Fibroblast of lung (primary cell): Measurements from ENCODE around the gene DDR1. TPM values are rescaled to one million over a fixed set of nuclear protein-coding genes. Genes with fewer than 3 reads are reported as not detected.

ENCODE experiments used
- DNase-seq, 2 donors: peaks; one replicate each; pipeline versions ENCODE4 v3.0.0 to v3.0.0-alpha.2; 2010; ENCODE audit warnings: low read depth in 2 of 2
- H2AFZ ChIP-seq: 2 replicates; pipeline ENCODE4 v1.5.1; 2012; ENCODE audit warnings: low read length, control low read depth, inconsistent platforms
- H3K27ac ChIP-seq: 2 replicates; pipeline ENCODE4 v1.5.1; 2011; ENCODE audit warnings: low read length, control low read depth; ENCODE audit not compliant: insufficient read depth
- H3K27me3 ChIP-seq: 2 replicates; pipeline ENCODE4 v1.5.1; 2011; ENCODE audit warnings: mild to moderate bottlenecking, low read length; ENCODE audit not compliant: control insufficient read depth, insufficient read depth
- H3K36me3 ChIP-seq: 2 replicates; pipeline ENCODE4 v1.5.1; 2011; ENCODE audit warnings: low read length; ENCODE audit not compliant: control insufficient read depth, insufficient read depth
- H3K4me1 ChIP-seq: 2 replicates; pipeline ENCODE4 v1.5.1; 2011; ENCODE audit warnings: low read length; ENCODE audit not compliant: control insufficient read depth, insufficient read depth; ENCODE audit errors: extremely low read depth
- H3K4me2 ChIP-seq: 2 replicates; pipeline ENCODE4 v1.5.1; 2011; ENCODE audit warnings: low read length, control low read depth; ENCODE audit not compliant: insufficient read depth; ENCODE audit errors: extremely low read depth
- H3K4me3 ChIP-seq, 4 experiments: fragments of 200-600 bp in 1 of 4; sonication (generic) in 1 of 4; replicated peaks in 1 of 4; 2 replicates each; pipeline ENCODE4 v1.5.1; 2011 to 2016; ENCODE audit warnings: low read length in 4 of 4, low read depth in 3 of 4, mild to moderate bottlenecking in 3 of 4, control low read depth in 2 of 4, inconsistent platforms in 1 of 4, mixed read lengths in 1 of 4; ENCODE audit not compliant: insufficient read depth in 1 of 4; ENCODE audit errors: control extremely low read depth in 1 of 4
- H3K79me2 ChIP-seq: 2 replicates; pipeline ENCODE4 v1.5.1; 2012; ENCODE audit warnings: mild to moderate bottlenecking, low read length, inconsistent platforms; ENCODE audit not compliant: control insufficient read depth, insufficient read depth
- H3K9ac ChIP-seq: 2 replicates; pipeline ENCODE4 v1.5.1; 2011; ENCODE audit warnings: mild to moderate bottlenecking, low read length, control low read depth; ENCODE audit not compliant: insufficient read depth
- H3K9me3 ChIP-seq: 2 replicates; pipeline ENCODE4 v1.5.1; 2012; ENCODE audit warnings: low read depth, low read length; ENCODE audit not compliant: control insufficient read depth, insufficient read depth
- H4K20me1 ChIP-seq: 2 replicates; pipeline ENCODE4 v1.5.1; 2011; ENCODE audit warnings: low read length; ENCODE audit not compliant: control insufficient read depth, insufficient read depth; ENCODE audit errors: extremely low read depth
- EZH2 ChIP-seq: IDR thresholded peaks from 2 replicates; pipeline ENCODE4 v1.5.1; 2012; ENCODE audit warnings: low read length, control low read depth, mild to moderate bottlenecking; ENCODE audit errors: missing control alignments
- polyA minus RNA-seq: library from RNA; depleted of rRNA, polyadenylated mRNA; stranded (reverse); fragments of >200 nt; gene quantifications from 2 replicates; pipeline ENCODE4 v1.2.3, GENCODE V29; 2011; ENCODE audit warnings: low replicate concordance
- polyA plus RNA-seq, 2 donors: library from polyadenylated mRNA; depleted of rRNA in 1 of 2; stranded (reverse) in 1 of 2; unstranded in 1 of 2; fragments of >200 nt; gene quantifications; 2 replicates each; pipeline ENCODE4 v1.2.1, GENCODE V29; 2011 to 2012; ENCODE audit warnings: missing spikeins in 1 of 2
- total RNA-seq: library from RNA; depleted of rRNA; stranded (reverse); fragments of >200 nt; gene quantifications from 2 replicates; pipeline ENCODE4 v1.2.1, GENCODE V29; 2014
- TF ChIP-seq, protein P1 (sequence below), 2 donors: IDR thresholded peaks in 1 of 2; conservative IDR thresholded peaks in 1 of 2; 1 replicate in 1 of 2; 2 replicates in 1 of 2; pipeline ENCODE4 v1.5.1; 2011 to 2012; ENCODE audit warnings: low read length in 2 of 2, control low read depth in 1 of 2, inconsistent platforms in 1 of 2, low read depth in 1 of 2, mild to moderate bottlenecking in 1 of 2

Gene DDR1
- total RNA-seq (16.7 and 17.5 TPM in 2 replicates), polyA plus RNA-seq (6.2 and 10.9 TPM in 2 replicates), polyA minus RNA-seq (14.7 and 61.1 TPM in 2 replicates)
- polyA plus RNA-seq (2012) = 10.7 and 18.4 TPM in 2 replicates

DNA sequence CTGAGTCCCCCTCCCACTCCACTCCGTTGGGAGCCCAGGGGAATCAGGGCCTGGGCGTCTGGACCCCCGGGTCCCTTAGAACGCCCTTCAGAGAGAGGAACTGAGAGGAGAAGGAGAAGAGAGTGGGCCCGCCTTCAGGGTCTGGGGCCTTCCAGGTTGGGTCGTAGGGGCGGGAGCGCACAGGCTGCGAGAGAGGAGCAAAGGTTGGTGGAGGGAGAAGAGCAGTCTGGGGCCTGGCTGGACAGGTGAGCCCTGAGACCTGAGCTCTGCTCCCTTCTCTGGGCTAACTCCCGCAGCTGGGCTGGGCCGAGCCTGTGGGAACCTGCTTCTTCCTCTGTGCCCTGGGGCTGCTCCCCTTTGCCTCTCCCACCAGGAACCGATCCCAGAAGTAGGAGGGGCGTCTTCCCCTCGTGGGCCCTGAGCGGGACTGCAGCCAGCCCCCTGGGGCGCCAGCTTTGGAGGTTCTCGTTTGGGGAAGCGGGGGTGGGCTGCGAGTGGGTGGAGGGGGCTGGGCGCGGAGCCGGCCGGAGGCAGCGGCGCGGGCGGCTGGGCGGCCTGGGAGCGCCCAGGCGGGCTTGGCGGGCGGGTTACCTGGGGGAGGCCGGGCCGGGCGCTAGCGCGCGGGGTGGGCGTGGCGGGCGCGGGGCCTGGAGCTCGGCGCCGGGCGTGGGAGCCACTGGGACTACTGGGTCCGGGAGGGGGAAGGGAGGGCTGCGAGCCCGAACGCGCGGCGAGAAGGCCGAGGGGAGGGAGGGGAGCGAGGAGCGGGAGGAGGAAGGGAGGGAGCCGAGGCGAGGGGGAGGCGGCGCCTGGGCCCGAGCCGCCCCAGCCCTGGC, at the start of gene DDR1:
DDR1 (plus strand) TSS at position 835 of the 836 bp plus-strand sequence. CDS start 4,211 bp downstream, outside the sequence.
- H3K27ac ChIP-seq = no peak within 1 kb of the TSS
- no peak for TF ChIP-seq EZH2
- TF ChIP-seq, protein P1, sequence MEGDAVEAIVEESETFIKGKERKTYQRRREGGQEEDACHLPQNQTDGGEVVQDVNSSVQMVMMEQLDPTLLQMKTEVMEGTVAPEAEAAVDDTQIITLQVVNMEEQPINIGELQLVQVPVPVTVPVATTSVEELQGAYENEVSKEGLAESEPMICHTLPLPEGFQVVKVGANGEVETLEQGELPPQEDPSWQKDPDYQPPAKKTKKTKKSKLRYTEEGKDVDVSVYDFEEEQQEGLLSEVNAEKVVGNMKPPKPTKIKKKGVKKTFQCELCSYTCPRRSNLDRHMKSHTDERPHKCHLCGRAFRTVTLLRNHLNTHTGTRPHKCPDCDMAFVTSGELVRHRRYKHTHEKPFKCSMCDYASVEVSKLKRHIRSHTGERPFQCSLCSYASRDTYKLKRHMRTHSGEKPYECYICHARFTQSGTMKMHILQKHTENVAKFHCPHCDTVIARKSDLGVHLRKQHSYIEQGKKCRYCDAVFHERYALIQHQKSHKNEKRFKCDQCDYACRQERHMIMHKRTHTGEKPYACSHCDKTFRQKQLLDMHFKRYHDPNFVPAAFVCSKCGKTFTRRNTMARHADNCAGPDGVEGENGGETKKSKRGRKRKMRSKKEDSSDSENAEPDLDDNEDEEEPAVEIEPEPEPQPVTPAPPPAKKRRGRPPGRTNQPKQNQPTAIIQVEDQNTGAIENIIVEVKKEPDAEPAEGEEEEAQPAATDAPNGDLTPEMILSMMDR (conservative IDR thresholded peaks at IDR 0.05 in 1 of 2, IDR thresholded peaks at IDR 0.05 in 1 of 2; ENCODE audit: low read depth in 1 of 2, low read length in 2 of 2) = no peak
- H3K27me3 ChIP-seq = no peaks in the 10 kb centered on the region

DNA sequence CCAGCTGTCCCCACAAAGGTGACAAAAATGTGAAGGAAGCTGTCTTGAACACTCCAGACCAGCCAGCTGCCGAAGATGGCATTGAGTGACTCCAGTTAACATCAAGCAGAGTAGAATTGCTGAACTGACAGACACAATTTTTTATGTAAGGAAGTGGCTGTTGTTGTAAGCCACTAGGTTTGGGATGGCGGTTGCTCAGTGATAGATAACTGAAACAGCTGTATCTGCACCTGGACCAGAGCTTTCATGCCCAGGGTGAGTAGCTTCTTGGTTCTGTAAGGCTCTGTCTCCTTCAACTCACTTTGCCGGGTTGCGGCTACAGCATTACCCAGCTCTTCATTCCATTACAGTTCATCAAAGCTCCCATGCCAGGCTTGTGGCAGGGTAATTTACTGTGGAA, 49.7 kb upstream of the DDR1 start:
- Histone ChIP-seq H3K27me3 (no peaks in the 10 kb centered on the region), H2AFZ (no peak overlapping the region), H3K36me3 (no peaks in the 10 kb centered on the region), H3K4me2 (no peak overlapping the region), H3K4me1 (no peaks in the 10 kb centered on the region), H3K4me3 (no peak overlapping the region), H4K20me1 (no peaks in the 10 kb centered on the region), H3K9me3 (no peaks in the 10 kb centered on the region), H3K79me2 (no peaks in the 10 kb centered on the region), H3K9ac (no peak overlapping the region), H3K27ac (no peak overlapping the region)
- TF ChIP-seq, protein P1 (conservative IDR thresholded peaks at IDR 0.05 in 1 of 2, IDR thresholded peaks at IDR 0.05 in 1 of 2; ENCODE audit: low read depth in 1 of 2, low read length in 2 of 2) = no peak
- no peak for TF ChIP-seq EZH2
- no peak for DNase-seq

More for the DNA sequence above, at the start of gene DDR1:
- H3K4me3 ChIP-seq = peak within 1 kb of the TSS; percentile 44 to 81 (median 60)
- no peaks in the 10 kb centered on the region for H3K36me3 ChIP-seq
- peaks cover 23% of the 10 kb centered on the region for H3K4me1 ChIP-seq
- no peaks in the 10 kb centered on the region for H4K20me1 ChIP-seq
- peak; percentile 60 to 64 for DNase-seq
- no peaks in the 10 kb centered on the region for H3K79me2 ChIP-seq
- no peaks in the 10 kb centered on the region for H3K9me3 ChIP-seq
- peak within 1 kb of the TSS; percentile 83 for H3K4me2 ChIP-seq
- peak within 1 kb of the TSS; percentile 57 for H3K9ac ChIP-seq
- peak within 1 kb of the TSS; percentile 19 for H2AFZ ChIP-seq

DNA sequence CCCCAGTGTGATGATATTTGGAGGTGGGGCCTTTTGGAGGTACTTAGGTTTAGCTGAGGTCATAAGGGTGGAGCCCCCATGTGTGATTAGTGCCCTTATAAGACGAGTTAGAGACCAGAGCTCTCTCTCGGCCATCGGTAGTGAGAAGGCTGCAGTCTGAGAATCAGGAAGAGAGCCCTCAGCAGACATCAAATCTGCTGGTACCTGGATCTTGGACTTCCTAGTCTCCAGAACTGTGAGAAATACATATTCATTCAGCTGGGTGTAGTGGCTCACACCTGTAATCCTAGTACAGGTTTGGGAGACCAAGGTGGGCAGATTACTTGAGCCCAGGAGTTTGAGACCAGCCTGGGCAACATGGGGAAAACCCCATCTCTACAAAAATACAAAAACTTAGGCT, 48.7 kb upstream of the DDR1 start:
- no peaks in the 10 kb centered on the region for H4K20me1 ChIP-seq
- no peak for DNase-seq
- no peak overlapping the region for H3K27ac ChIP-seq
- H3K4me1 ChIP-seq = no peaks in the 10 kb centered on the region
- H2AFZ ChIP-seq = no peak overlapping the region
- no peaks in the 10 kb centered on the region for H3K27me3 ChIP-seq
- H3K9me3 ChIP-seq = no peaks in the 10 kb centered on the region
- H3K4me3 ChIP-seq = no peak overlapping the region
- H3K4me2 ChIP-seq = no peak overlapping the region
- no peaks in the 10 kb centered on the region for H3K79me2 ChIP-seq
- no peaks in the 10 kb centered on the region for H3K36me3 ChIP-seq
- no peak for TF ChIP-seq EZH2
- TF ChIP-seq, protein P1 (conservative IDR thresholded peaks at IDR 0.05 in 1 of 2, IDR thresholded peaks at IDR 0.05 in 1 of 2; ENCODE audit: low read depth in 1 of 2, low read length in 2 of 2) = no peak
- H3K9ac ChIP-seq = no peak overlapping the region
